HG02610 (cell line): ENCODE results near the gene CDK17.
"Not testable (repeated sequence)": the region's sequence is repeated elsewhere in the genome, so short reads cannot be mapped to it uniquely, and the experiment has no call there.

ENCODE experiments used
- ATAC-seq: cut with Tn5 transposase; IDR thresholded peaks from one replicate; pipeline ENCODE4 v1.9.1; 2021; ENCODE audit warnings: mild to moderate bottlenecking, moderate library complexity; ENCODE audit not compliant: unreplicated experiment

Gene CDK17

DNA sequence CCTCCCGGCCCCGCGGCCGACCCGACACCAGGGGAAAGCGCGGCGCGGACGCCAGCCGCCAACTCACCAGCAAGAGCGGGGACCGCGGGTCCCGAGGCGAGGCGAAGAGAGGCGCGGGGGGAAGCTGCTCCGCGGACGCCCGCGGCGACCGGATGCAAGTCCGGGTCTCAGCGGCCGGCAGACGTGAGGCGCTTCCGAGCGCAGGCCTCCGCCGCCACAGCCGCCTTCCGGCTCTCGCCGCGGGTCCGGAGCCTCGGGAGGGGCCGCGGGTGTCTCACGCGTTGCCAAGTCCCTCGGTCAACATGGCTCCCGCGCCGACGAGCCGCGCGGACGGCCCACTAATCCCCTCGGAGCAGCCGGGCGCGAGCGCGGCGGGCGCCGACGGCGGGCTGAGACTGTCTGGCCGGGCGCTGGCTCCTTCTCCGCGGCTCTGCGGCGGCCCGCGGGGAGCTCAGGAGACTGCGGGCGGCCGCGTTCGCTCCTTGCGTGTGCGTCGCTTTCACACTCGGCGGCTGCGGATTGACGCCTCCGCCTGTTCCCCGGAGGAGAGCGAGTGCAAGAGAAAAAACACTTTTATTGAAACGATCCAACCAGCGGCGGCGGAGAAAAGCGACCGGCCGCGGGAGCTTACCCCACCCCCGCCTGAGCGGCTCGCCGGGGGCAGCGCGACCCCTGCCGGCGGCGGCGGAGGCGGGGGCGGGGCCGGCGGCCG is at the start of gene CDK17:
Gene CDK17, minus strand, starts transcription at position 521 of the 712 bp plus-strand sequence. CDS start 65,603 bp downstream, outside the sequence.
- peak; percentile 48 for ATAC-seq

- no peak for ATAC-seq
Measured at GRCh38 chr12:96448300-96448699, 48.1 kb upstream of the CDK17 start.

DNA sequence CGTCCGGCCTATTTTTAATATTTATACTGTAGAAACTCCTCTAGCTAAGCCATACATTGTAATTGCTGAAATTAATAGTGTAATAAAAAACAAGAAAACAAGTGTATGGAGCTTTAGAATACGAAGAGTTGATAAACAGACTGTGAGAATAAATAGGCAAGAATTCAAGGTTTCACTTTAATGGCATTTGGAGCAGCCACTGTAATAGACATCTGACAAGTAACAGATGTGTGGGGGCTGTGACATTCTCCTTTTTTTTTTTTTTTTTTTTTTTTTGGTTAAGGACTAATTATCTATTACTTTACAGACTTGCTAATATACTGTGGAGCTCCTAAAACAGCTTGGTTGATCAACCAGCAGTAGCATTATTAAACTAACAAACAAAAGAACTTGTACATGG is 47.0 kb upstream of the CDK17 start:
- ATAC-seq, result no peak

DNA sequence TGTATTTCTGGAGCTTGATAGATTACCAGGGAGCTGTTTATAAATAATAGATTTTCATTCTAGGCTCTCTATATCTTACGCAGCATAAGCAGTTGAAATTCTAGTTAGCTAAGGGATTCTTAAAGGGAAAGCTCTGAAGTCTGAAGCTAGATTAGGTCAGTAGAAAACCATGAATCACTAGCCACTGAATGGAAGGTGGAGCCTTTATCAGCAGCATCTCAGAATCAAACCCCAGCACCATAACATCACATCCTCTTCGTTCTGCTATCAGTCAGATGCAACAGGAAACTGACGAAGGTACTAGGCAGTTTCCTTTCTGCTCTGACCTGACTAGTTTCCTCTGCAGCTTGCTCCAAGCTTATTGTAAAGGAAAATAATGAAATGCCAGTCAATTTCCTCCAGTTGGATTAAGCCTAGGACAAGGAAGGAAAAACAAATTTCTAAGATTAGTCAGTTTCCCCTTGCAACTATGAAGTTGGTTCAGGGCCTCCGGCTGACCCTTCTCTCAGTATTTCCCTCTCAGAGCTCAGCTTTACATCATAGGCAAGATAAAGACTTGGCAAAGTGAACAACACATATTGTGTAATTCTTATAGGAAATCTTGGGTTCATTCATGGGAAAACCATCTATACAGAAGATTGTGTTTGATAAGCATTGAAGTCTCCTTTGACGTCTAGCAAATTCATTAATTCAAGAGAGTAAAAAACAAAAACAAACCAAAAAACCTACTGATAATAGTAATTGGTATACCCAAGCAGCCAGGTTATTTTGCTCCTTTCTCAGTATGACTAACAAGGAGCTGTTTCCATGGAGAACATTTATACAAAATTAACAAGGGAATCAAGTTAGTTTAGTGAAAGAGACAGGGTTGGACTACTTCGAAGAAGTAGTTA is 45.7 kb upstream of the CDK17 start:
- peak; percentile 97 for ATAC-seq

DNA sequence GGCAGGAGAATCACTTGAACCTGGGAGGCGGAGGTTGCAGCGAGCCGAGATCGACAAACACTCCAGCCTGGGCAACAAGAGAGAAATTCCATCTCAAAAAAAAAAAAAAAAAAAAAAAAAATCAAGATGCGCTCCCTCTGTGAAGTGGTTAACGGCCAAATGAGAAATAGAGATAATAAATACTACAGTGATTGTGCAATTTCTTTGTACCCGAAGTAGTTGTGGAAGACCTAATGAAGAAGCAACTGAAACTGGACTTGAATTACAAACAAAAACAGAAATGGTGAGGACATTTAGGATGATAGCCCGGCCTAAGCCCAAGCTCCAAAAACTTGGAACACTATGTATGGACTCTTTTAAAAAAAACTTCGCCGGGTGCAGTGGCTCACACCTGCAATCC is 44.2 kb upstream of the CDK17 start:
- no peak for ATAC-seq

GRCh38 chr12:96442906-96443305 is 42.7 kb upstream of the CDK17 start:
- no peak for ATAC-seq

- no peak for ATAC-seq
Measured at GRCh38 chr12:96441816-96442215, 41.6 kb upstream of the CDK17 start.

DNA sequence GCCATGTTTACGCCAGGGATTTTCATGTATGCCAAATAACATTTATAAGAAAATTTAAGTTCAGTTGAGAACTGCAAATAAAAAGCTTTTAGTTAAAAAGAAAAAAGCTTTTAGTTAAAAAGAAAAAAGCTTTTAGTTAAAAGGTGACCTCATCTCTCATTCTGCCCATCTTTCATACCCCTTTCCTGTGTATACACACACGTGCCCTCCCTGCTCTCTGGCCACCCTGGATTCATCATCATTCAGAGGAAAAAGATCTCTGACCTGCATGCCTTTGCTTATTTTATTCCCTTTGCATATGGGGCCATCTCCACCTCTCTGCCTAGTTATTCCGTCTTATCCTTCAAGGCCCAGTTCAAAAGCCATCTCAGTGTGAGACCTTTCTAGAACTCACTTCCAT is 38.1 kb upstream of the CDK17 start:
- ATAC-seq, result no peak

GRCh38 chr12:96437171-96437445 is 36.9 kb upstream of the CDK17 start:
- ATAC-seq, result no peak

GRCh38 chr12:96436366-96437170 is 36.3 kb upstream of the CDK17 start:
- ATAC-seq, result no peak

- ATAC-seq, result peak; percentile 88
Measured at GRCh38 chr12:96434107-96434506, 33.9 kb upstream of the CDK17 start.

GRCh38 chr12:96432496-96433321 is 32.5 kb upstream of the CDK17 start:
- ATAC-seq, result not testable (repeated sequence)

DNA sequence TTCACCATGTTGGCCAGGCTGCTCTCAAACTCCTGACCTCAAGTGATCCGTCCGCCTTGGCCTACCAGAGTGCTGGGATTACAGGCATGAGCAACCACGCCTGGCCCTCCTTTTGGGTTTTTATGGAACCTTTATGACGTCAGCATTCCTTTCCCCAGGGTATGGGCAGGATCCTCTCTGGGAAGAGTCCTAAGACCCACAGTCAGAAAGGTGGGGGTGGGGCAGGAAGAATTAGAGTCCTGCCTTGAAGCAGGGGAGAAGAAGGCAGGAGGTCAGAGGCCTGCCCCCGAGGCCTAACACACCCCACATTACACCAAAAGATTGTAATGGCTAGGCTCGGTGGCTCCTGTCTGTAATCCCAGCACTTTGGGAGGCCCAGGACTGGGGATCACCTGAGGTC is 30.8 kb upstream of the CDK17 start:
- ATAC-seq, result no peak

DNA sequence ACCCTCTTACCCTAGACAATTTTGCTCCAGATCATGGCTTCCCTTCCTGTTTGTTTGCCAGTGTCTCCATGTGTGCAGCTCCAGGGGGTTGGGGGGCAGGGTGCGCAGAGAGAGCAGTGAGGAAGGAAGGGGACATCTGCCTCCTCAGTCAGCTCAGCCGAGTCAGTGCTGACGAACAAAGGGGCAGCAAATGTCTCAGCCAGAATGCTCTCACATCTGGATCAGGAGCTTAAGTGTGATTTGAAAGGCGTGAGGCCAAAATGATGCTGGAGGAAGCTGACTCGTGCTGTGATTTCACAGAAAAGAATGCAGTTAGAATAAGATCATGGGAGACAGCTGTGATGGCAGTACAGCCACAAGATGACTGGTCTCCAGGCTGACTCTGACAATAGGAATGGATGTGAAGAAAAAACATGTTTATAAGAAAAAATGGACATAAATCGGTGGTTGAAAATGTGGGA is 27.1 kb upstream of the CDK17 start:
- no peak for ATAC-seq

DNA sequence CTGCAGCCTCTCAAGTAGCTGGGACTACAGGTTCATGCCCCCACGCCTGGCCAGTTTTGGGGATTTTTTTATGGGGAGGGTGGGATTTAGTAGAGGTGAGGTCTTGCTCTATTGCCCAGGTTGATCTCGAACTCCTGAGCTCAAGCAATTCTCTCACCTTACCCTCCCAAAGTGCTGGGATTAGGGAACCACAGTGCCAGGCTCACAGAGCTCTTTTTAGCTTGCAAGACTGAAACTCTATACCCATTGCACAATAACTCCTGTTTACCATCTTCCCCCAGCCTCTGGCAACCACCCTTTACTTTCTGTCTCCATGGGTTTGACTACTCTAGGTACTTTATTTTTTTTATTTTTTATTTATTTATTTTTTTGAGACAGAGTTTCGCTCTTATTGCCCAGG is 25.7 kb upstream of the CDK17 start:
- no peak for ATAC-seq

DNA sequence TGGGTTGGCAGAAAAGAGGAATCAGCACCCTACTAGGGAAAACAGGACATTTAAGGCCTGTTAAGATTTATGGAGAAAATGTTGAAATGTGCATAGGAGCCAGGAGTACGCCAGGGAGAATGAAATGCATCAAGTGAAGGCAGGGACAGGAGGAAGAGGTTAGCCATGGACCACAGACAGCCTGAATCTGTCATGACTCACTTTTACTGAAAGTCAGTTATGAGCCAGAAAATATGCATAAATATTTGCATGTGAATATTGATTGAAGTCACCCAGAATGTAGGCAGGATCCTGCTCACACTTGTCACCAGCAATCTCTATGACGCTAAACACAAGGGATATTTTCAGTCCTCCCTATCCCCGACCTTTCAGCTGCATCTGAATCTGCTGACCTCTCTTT is 25.1 kb upstream of the CDK17 start:
- ATAC-seq, result peak; percentile 90

DNA sequence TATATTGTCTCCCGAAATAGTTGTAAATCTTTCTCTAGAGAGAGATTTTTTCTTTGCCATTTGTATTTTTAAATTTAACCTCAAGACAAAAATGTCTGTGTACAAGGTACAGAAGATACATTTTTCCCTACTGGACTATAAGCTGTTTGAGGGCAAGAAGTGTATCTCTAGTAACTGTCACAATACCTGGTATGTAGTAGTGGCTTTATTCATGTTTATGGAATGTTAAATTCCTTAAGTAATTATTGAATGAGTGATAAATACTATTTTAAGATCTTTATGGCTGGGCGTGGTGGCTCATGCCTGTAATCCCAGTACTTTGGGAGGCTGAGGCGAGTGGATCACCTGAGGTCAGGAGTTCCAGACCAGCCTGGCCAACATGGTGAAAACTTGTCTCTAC is 24.4 kb upstream of the CDK17 start:
- no peak for ATAC-seq

GRCh38 chr12:96422192-96422591 is 22.0 kb upstream of the CDK17 start:
- ATAC-seq, result no peak

DNA sequence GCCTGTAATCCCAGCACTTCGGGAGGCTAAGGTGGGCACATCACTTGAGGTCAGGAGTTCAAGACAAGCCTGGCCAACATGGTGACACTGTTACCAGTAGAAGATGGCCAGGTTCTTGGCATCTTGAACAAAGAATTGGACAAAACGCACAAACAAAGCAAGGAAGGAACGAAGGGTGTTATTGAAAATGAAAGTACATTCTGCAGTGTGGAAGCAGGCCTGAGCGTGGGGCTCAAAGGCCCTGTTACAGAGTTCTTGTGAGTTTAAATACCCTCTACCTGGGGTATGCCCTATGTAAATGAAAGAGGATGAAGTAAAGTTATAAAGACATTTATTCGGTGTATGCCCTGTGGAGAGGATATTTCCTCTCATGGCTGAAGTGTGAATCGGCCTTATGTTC is 20.8 kb upstream of the CDK17 start:
- ATAC-seq, result no peak

DNA sequence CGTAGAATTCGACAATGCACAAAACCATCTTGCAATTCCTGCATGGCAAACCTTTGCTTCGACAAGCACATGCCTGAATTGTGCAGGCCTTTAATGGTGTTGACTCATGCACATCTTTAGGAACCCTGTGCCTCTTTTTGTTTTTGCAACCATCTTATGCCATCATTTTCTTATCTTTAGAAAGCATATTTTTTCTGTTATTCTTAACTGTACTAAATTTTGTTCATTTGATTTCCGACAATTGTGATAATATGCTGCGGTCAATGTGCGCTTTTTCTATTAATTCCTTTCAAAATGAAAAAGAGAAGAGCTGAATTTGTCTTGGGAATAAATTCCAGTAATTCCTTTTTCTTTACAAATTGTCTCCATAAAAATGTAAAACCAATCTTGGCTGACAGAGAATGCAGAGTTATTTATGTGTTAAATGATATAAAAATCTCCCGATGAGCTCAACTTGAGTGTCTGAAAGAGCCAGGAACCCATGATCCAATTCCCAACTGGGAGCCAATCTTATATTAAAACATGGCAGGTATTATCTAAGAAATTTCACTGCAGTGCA is 20.1 kb upstream of the CDK17 start:
- no peak for ATAC-seq
